SK-N-SH (cell line): ENCODE measurements around the gene MRPL23.

Experiments used
- CHD2 ChIP-seq: fragments of 150-350 bp; IDR thresholded peaks from 2 replicates; pipeline ENCODE4 v1.6.1; 2018; ENCODE audit warnings: low read length; ENCODE audit not compliant: partially characterized antibody
- POLR2AphosphoS5 ChIP-seq: IDR thresholded peaks from 2 replicates; pipeline ENCODE4 v1.6.1; 2012; ENCODE audit warnings: low read depth, low read length
- TAF1 ChIP-seq: IDR thresholded peaks from 2 replicates; pipeline ENCODE4 v1.6.1; 2012; ENCODE audit warnings: low read depth, mild to moderate bottlenecking, low read length, moderate library complexity, borderline replicate concordance
- YY1 ChIP-seq: IDR thresholded peaks from 2 replicates; pipeline ENCODE4 v1.4.0; 2012; ENCODE audit warnings: low read depth, mild to moderate bottlenecking
- TF ChIP-seq, protein P1 (sequence below): fragments of 200-600 bp; sonication (generic); IDR thresholded peaks from 2 replicates; pipeline ENCODE4 v1.6.1; 2017; ENCODE audit warnings: antibody characterized with exemption, mild to moderate bottlenecking, moderate library complexity

DNA sequence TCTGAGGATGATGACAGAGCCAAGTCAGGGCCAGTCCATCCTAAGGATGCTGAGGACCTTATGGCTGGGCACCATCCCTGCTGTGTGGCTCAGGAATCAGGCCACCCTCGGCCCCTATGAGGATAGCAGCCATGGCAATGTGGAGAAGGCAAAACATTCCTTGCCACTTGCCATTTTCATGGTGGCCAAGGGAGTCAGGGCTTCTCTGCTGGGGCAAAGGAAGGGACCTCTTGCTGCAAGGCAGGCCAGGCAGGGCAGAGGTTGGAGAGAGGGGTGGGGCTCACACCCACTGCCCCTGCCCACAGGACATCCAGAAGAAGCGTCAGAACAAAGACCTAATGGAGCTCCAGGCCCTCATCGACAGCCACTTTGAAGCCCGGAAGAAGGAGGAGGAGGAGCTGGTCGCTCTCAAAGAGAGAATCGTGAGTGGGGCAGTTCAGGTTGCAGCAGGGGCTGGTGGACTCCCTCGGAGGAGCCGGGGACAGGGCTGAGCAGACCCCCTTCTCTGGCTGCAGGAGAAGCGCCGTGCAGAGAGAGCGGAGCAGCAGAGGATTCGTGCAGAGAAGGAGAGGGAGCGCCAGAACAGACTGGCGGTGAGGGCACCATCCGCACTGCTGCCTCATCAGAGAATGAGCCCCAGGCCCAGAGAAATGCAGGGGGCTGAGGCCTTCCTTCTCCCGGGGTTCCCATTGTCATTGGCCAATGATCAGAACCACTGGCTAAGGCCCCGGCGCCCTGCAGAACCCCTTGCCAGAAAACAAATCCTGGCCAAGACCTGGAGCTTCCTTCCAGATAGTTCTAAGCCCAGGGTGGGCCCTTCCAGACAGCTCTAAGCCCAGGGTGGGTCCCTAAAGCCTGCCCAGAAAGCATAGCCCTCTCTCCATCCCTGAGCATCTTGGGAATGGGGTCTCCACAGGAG lies 13.5 kb upstream of the MRPL23 start:
- TF ChIP-seq CHD2 (no peak), TAF1 (no peak), YY1 (no peak), POLR2AphosphoS5 (no peak)
- TF ChIP-seq, protein P1, sequence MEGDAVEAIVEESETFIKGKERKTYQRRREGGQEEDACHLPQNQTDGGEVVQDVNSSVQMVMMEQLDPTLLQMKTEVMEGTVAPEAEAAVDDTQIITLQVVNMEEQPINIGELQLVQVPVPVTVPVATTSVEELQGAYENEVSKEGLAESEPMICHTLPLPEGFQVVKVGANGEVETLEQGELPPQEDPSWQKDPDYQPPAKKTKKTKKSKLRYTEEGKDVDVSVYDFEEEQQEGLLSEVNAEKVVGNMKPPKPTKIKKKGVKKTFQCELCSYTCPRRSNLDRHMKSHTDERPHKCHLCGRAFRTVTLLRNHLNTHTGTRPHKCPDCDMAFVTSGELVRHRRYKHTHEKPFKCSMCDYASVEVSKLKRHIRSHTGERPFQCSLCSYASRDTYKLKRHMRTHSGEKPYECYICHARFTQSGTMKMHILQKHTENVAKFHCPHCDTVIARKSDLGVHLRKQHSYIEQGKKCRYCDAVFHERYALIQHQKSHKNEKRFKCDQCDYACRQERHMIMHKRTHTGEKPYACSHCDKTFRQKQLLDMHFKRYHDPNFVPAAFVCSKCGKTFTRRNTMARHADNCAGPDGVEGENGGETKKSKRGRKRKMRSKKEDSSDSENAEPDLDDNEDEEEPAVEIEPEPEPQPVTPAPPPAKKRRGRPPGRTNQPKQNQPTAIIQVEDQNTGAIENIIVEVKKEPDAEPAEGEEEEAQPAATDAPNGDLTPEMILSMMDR = no peak
